ENCODE data around the gene PRKAG3.

DNA sequence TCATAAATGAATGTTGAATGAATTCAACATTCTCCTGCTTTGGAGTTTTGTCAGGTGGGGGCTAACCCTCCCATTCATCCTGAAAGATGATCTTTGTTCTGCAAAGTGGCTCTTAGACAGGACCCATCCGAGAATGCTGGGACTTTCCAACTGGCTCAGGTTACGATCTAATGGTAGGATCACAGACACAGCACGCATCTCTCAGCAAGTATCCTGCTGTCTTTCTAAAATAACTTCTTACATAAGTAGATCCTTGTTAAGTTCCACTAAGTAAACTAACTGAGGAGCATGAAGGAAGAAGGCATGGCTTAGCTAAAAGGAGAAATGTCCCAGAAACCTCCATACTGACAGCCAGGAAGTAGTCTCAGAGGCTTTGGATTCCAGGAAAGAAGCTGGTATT is 26.0 kb downstream of the PRKAG3 start:
- TF ChIP-seq, protein P1, sequence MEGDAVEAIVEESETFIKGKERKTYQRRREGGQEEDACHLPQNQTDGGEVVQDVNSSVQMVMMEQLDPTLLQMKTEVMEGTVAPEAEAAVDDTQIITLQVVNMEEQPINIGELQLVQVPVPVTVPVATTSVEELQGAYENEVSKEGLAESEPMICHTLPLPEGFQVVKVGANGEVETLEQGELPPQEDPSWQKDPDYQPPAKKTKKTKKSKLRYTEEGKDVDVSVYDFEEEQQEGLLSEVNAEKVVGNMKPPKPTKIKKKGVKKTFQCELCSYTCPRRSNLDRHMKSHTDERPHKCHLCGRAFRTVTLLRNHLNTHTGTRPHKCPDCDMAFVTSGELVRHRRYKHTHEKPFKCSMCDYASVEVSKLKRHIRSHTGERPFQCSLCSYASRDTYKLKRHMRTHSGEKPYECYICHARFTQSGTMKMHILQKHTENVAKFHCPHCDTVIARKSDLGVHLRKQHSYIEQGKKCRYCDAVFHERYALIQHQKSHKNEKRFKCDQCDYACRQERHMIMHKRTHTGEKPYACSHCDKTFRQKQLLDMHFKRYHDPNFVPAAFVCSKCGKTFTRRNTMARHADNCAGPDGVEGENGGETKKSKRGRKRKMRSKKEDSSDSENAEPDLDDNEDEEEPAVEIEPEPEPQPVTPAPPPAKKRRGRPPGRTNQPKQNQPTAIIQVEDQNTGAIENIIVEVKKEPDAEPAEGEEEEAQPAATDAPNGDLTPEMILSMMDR (IDR thresholded peaks at IDR 0.05; ENCODE audit: low read depth, low read length, missing input control) = no peak
- TF ChIP-seq RAD21 (IDR thresholded peaks at IDR 0.05) (no peak), YY1 (IDR thresholded peaks at IDR 0.05) (no peak), TAF1 (conservative IDR thresholded peaks at IDR 0.05) (no peak), HNF4A (conservative IDR thresholded peaks at IDR 0.05) (no peak), GABPA (IDR thresholded peaks at IDR 0.05 in 1 of 2, conservative IDR thresholded peaks at IDR 0.05 in 1 of 2) (no peak), EGR1 (IDR thresholded peaks at IDR 0.05; ENCODE audit: low read depth in 2 of 2) (no peak)
- TF ChIP-seq, protein P2, sequence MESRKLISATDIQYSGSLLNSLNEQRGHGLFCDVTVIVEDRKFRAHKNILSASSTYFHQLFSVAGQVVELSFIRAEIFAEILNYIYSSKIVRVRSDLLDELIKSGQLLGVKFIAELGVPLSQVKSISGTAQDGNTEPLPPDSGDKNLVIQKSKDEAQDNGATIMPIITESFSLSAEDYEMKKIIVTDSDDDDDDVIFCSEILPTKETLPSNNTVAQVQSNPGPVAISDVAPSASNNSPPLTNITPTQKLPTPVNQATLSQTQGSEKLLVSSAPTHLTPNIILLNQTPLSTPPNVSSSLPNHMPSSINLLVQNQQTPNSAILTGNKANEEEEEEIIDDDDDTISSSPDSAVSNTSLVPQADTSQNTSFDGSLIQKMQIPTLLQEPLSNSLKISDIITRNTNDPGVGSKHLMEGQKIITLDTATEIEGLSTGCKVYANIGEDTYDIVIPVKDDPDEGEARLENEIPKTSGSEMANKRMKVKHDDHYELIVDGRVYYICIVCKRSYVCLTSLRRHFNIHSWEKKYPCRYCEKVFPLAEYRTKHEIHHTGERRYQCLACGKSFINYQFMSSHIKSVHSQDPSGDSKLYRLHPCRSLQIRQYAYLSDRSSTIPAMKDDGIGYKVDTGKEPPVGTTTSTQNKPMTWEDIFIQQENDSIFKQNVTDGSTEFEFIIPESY (IDR thresholded peaks at IDR 0.05) = no peak
- TF ChIP-seq, protein P3, sequence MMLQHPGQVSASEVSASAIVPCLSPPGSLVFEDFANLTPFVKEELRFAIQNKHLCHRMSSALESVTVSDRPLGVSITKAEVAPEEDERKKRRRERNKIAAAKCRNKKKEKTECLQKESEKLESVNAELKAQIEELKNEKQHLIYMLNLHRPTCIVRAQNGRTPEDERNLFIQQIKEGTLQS (IDR thresholded peaks at IDR 0.05) = no peak
